Breast epithelium (tissue), 3 donors: ENCODE data around the gene AGAP3.

ENCODE experiments used
- POLR2A ChIP-seq: fragments of 450-650 bp; IDR thresholded peaks from one replicate; pipeline ENCODE4 v1.6.1; 2016; ENCODE audit warnings: antibody characterized with exemption, mild to moderate bottlenecking, moderate library complexity
- TF ChIP-seq, protein P1 (sequence below), 3 donors: fragments of 450-650 bp; IDR thresholded peaks; one replicate each; pipeline ENCODE4 v1.5.1; 2016 to 2017; ENCODE audit warnings: antibody characterized with exemption in 3 of 3, mild to moderate bottlenecking in 3 of 3, moderate library complexity in 3 of 3

- TF ChIP-seq, protein P1, sequence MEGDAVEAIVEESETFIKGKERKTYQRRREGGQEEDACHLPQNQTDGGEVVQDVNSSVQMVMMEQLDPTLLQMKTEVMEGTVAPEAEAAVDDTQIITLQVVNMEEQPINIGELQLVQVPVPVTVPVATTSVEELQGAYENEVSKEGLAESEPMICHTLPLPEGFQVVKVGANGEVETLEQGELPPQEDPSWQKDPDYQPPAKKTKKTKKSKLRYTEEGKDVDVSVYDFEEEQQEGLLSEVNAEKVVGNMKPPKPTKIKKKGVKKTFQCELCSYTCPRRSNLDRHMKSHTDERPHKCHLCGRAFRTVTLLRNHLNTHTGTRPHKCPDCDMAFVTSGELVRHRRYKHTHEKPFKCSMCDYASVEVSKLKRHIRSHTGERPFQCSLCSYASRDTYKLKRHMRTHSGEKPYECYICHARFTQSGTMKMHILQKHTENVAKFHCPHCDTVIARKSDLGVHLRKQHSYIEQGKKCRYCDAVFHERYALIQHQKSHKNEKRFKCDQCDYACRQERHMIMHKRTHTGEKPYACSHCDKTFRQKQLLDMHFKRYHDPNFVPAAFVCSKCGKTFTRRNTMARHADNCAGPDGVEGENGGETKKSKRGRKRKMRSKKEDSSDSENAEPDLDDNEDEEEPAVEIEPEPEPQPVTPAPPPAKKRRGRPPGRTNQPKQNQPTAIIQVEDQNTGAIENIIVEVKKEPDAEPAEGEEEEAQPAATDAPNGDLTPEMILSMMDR (IDR thresholded peaks at IDR 0.05), result no peak
- TF ChIP-seq POLR2A, result no peak
These were observed 35.2 kb upstream of the AGAP3 start for GRCh38 chr7:151051108-151051507.
